Astrocyte (in vitro differentiated cells and primary cell): ENCODE measurements around the gene CRYBG2. TPM values are rescaled to one million over a fixed set of nuclear protein-coding genes. Genes with fewer than 3 reads are reported as not detected.
"Not testable (repeated sequence)": the region's sequence is repeated elsewhere in the genome, so short reads cannot be mapped to it uniquely, and the experiment has no call there.

ENCODE experiments used
- DNase-seq: peaks from one replicate; pipeline ENCODE4 v3.0.0-alpha.2; 2010; ENCODE audit warnings: low read depth
- FAIRE-seq: peaks from 2 replicates; lab custom pipeline; 2011; peaks lifted over from hg19 to GRCh38; lab: Jason Lieb, UNC
- H2AFZ ChIP-seq: 2 replicates; pipeline ENCODE4 v1.6.0; 2012; ENCODE audit warnings: low read depth, low read length, inconsistent platforms
- H3K27ac ChIP-seq: 2 replicates; pipeline ENCODE4 v1.5.1; 2011; ENCODE audit warnings: low read depth, low read length, inconsistent platforms
- H3K27me3 ChIP-seq: 2 replicates; pipeline ENCODE4 v1.6.0; 2011; ENCODE audit warnings: low read length, inconsistent platforms; ENCODE audit not compliant: insufficient read depth
- H3K36me3 ChIP-seq: 2 replicates; pipeline ENCODE4 v1.5.1; 2011; ENCODE audit warnings: low read length, inconsistent platforms; ENCODE audit not compliant: insufficient read depth
- H3K4me1 ChIP-seq: 2 replicates; pipeline ENCODE4 v1.5.1; 2011; ENCODE audit warnings: low read length, inconsistent platforms; ENCODE audit not compliant: insufficient read depth
- H3K4me2 ChIP-seq: 2 replicates; pipeline ENCODE4 v1.6.0; 2012; ENCODE audit warnings: low read length, inconsistent platforms
- H3K4me3 ChIP-seq: 2 replicates; pipeline ENCODE4 v1.5.1; 2011; ENCODE audit warnings: low read depth, mild to moderate bottlenecking, low read length, inconsistent platforms; ENCODE audit not compliant: insufficient read depth
- H3K79me2 ChIP-seq: 2 replicates; pipeline ENCODE4 v1.6.0; 2012; ENCODE audit warnings: mild to moderate bottlenecking, low read length, inconsistent platforms; ENCODE audit not compliant: insufficient read depth
- H3K9ac ChIP-seq: 2 replicates; pipeline ENCODE4 v1.6.0; 2012; ENCODE audit warnings: mild to moderate bottlenecking, low read length, inconsistent platforms
- H3K9me3 ChIP-seq: 2 replicates; pipeline ENCODE4 v1.5.1; 2012; ENCODE audit warnings: low read depth, mild to moderate bottlenecking, low read length, inconsistent platforms; ENCODE audit not compliant: insufficient read depth
- H4K20me1 ChIP-seq: 2 replicates; pipeline ENCODE4 v1.6.0; 2012; ENCODE audit warnings: low read length, inconsistent platforms; ENCODE audit not compliant: insufficient read depth
- H3K27ac Mint-ChIP-seq: one replicate; pipeline ENCODE4 v1.8.0; 2021; ENCODE audit warnings: mild to moderate bottlenecking, mixed read lengths; ENCODE audit not compliant: unreplicated experiment
- H3K27me3 Mint-ChIP-seq: one replicate; pipeline ENCODE4 v1.8.0; 2021; ENCODE audit warnings: low read depth, mixed read lengths; ENCODE audit not compliant: unreplicated experiment
- H3K36me3 Mint-ChIP-seq: one replicate; pipeline ENCODE4 v1.8.0; 2021; ENCODE audit warnings: low read depth, mixed read lengths; ENCODE audit not compliant: unreplicated experiment
- H3K4me1 Mint-ChIP-seq: one replicate; pipeline ENCODE4 v1.8.0; 2021; ENCODE audit warnings: low read depth, mixed read lengths; ENCODE audit not compliant: unreplicated experiment
- H3K4me3 Mint-ChIP-seq: one replicate; pipeline ENCODE4 v1.8.0; 2021; ENCODE audit warnings: mild to moderate bottlenecking, moderate library complexity, mixed read lengths; ENCODE audit not compliant: unreplicated experiment
- H3K9me3 Mint-ChIP-seq: one replicate; pipeline ENCODE4 v1.8.0; 2021; ENCODE audit warnings: mild to moderate bottlenecking, mixed read lengths; ENCODE audit not compliant: unreplicated experiment
- CTCF ChIP-seq: IDR thresholded peaks from 2 replicates; pipeline ENCODE4 v1.5.1; 2011; ENCODE audit warnings: low read depth, mild to moderate bottlenecking, inconsistent platforms, low read length, moderate library complexity; ENCODE audit not compliant: insufficient read depth
- EZH2 ChIP-seq: IDR thresholded peaks from 2 replicates; pipeline ENCODE4 v1.6.1; 2012; ENCODE audit warnings: mild to moderate bottlenecking, low read length, inconsistent platforms; ENCODE audit not compliant: insufficient read depth
- total RNA-seq: library from RNA; stranded (reverse); gene quantifications from 2 replicates; pipeline ENCODE4 v1.2.1, GENCODE V29; 2021

CRYBG2 gene
- total RNA-seq, 1 donor from 2014 or later = 5.3 TPM

GRCh38 chr1:26373789-26374188, 19.9 kb upstream of the CRYBG2 start:
- Mint-ChIP-seq H3K27me3 (peaks cover 4% of the 10 kb centered on the region), H3K27ac (peak overlapping the region; percentile 6), H3K9me3 (no peaks in the 10 kb centered on the region), H3K36me3 (no peaks in the 10 kb centered on the region), H3K4me3 (peak overlapping the region; percentile 69), H3K4me1 (peaks cover 35% of the 10 kb centered on the region)
- Histone ChIP-seq H3K36me3 (no peaks in the 10 kb centered on the region), H3K27me3 (no peaks in the 10 kb centered on the region), H3K79me2 (no peaks in the 10 kb centered on the region), H4K20me1 (no peaks in the 10 kb centered on the region), H3K27ac (no peak overlapping the region), H3K4me2 (peak overlapping the region; percentile 26), H2AFZ (peak overlapping the region; percentile 48), H3K9me3 (no peaks in the 10 kb centered on the region), H3K4me3 (no peak overlapping the region), H3K4me1 (peaks cover 20% of the 10 kb centered on the region), H3K9ac (no peak overlapping the region)
- FAIRE-seq (no peak), DNase-seq (peak; percentile 59)
- TF ChIP-seq CTCF = no peak
- TF ChIP-seq EZH2 = no peak

- Mint-ChIP-seq H3K9me3 (no peaks in the 10 kb centered on the region), H3K36me3 (no peaks in the 10 kb centered on the region), H3K4me3 (no peak overlapping the region), H3K4me1 (peaks cover 30% of the 10 kb centered on the region), H3K27ac (no peak overlapping the region), H3K27me3 (peaks cover 7% of the 10 kb centered on the region)
- Histone ChIP-seq H3K4me1 (peaks cover 15% of the 10 kb centered on the region), H2AFZ (no peak overlapping the region), H3K9ac (no peak overlapping the region), H3K79me2 (no peaks in the 10 kb centered on the region), H3K4me3 (no peak overlapping the region), H3K9me3 (no peaks in the 10 kb centered on the region), H4K20me1 (no peaks in the 10 kb centered on the region), H3K4me2 (peak overlapping the region; percentile 26), H3K36me3 (no peaks in the 10 kb centered on the region), H3K27ac (no peak overlapping the region), H3K27me3 (no peaks in the 10 kb centered on the region)
- TF ChIP-seq EZH2 (no peak), CTCF (no peak)
- no peak for FAIRE-seq
- no peak for DNase-seq
Measured at GRCh38 chr1:26373281-26373680, 19.4 kb upstream of the CRYBG2 start.

GRCh38 chr1:26372611-26373010, 18.7 kb upstream of the CRYBG2 start, which contains the start of gene ZNF683:
Gene ZNF683, minus strand, starts transcription at chr1:26372750. Its CDS starts 4,179 bp downstream, at chr1:26368571.
- H3K9me3 Mint-ChIP-seq, H4K20me1 ChIP-seq, H3K36me3 ChIP-seq, FAIRE-seq, H3K4me3 Mint-ChIP-seq, H3K27ac Mint-ChIP-seq, H3K4me3 ChIP-seq, H2AFZ ChIP-seq, H3K36me3 Mint-ChIP-seq, H3K79me2 ChIP-seq, H3K9me3 ChIP-seq, H3K9ac ChIP-seq, H3K27ac ChIP-seq, DNase-seq, H3K27me3 ChIP-seq: not testable (repeated sequence)
- peaks cover 26% of the 10 kb centered on the region for H3K4me1 Mint-ChIP-seq
- Histone ChIP-seq H3K4me1 (peaks cover 12% of the 10 kb centered on the region), H3K4me2 (peak within 1 kb of the TSS; percentile 26)
- H3K27me3 Mint-ChIP-seq = peaks cover 14% of the 10 kb centered on the region
